WTC11 (cell line): Measurements from ENCODE around the gene MUSTN1.

ENCODE experiments used
- CREB1 ChIP-seq: sonication (generic); formaldehyde crosslinking; IDR thresholded peaks from 2 replicates; pipeline ENCODE4 v1.8.0; 2023; ENCODE audit warnings: mild to moderate bottlenecking, missing genetic modification reagents
- CTCF ChIP-seq: fragments of 200-600 bp; IDR thresholded peaks from 2 replicates; pipeline ENCODE4 v1.8.0; 2022; ENCODE audit warnings: antibody characterized with exemption
- HMGXB4 ChIP-seq: sonication (generic); formaldehyde crosslinking; IDR thresholded peaks from 2 replicates; pipeline ENCODE4 v1.8.1; 2023; ENCODE audit warnings: mild to moderate bottlenecking, moderate library complexity, missing genetic modification reagents
- MAX ChIP-seq: sonication (generic); formaldehyde crosslinking; IDR thresholded peaks from 2 replicates; pipeline ENCODE4 v1.8.0; 2022; ENCODE audit warnings: mild to moderate bottlenecking, missing genetic modification reagents
- PRDM15 ChIP-seq: sonication (generic); formaldehyde crosslinking; IDR thresholded peaks from 2 replicates; pipeline ENCODE4 v1.8.0; 2022; ENCODE audit warnings: missing genetic modification reagents
- ZNF121 ChIP-seq: sonication (generic); formaldehyde crosslinking; IDR thresholded peaks from 2 replicates; pipeline ENCODE4 v1.8.0; 2023; ENCODE audit warnings: missing genetic modification reagents

- TF ChIP-seq CTCF (no peak), PRDM15 (CRISPR knock-in tag) (no peak), ZNF121 (CRISPR knock-in tag) (no peak), MAX (CRISPR knock-in tag) (no peak), HMGXB4 (CRISPR knock-in tag) (no peak), CREB1 (CRISPR knock-in tag) (no peak)
Measured at GRCh38 chr3:52838561-52839267, 3.9 kb upstream of the MUSTN1 start.
